Activated CD4-positive, alpha-beta T cell treated with anti-CD3 and anti-CD28 coated beads for 24 hours (primary cell): ENCODE data around the gene BACE2.

Experiments used
- DNase-seq, 2 donors: peaks; one replicate each; pipeline ENCODE4 v3.0.0-alpha.2; 2020; ENCODE audit warnings: low read depth in 2 of 2

BACE2 gene

DNA sequence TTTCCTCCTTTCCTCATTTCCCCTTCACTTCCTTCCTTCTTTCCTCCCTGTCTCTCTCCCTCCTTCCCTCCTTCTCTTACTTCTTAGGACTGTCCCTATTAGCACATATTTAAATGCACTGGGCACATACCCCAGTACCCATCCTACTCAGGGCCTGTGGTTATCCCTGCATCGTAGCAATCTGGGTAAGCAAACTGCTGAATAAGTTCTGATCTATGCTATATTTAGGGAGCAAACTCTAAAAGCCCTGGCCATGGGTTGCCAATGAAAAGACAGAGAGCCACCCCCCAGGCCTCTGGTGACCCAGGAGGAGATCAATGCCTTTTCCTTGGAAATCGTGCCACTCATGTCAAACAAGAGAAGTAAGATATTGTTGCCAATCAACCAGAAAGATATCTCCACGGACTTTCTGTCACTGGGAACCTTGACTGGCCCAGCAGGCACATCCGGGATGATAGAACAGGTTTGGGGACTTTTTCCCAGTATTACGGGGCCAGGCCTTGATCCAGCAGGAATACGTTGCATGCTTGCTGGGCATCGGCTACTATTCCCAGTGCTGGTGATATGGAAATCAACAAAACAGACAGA, 154.0 kb downstream of the BACE2 start:
- no peak for DNase-seq

DNA sequence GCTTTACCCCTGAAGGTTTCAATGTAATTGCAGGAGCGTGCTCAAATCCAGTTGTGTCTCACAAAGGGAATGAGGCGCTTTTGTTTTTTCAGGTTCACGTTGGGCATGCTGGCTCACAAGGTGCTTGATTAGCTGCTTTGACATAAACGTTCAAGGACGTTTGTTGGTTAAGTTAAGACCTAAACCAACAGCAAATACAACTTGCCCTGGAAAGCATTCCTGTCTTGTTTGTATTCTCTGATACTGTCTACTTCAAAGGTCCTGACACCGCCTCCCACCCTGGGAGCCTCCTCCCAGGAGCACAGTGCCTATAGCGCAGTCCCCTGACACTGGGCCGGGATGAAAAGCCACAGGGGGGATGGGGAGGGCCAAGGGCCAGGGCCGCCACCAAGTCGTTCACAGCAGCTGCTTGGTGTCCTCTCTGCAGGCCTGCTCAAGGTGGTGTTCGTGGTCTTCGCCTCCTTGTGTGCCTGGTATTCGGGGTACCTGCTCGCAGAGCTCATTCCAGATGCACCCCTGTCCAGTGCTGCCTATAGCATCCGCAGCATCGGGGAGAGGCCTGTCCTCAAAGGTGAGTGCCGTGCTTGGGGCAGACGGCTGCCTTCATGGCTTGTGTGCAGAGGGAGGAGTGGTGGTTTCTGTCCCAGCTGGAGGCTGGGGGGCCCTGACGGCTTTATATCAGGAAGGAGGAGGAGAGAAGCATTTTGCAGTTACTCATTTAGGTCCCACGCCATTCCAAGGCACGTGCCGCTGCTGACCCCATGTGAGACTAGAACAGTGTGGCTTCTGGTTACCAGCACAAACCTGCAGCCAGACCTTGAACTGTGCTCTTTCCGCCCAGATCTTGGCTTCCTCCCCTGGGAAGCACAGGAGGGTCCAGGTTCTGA, 154.8 kb downstream of the BACE2 start:
- no peak for DNase-seq

DNA sequence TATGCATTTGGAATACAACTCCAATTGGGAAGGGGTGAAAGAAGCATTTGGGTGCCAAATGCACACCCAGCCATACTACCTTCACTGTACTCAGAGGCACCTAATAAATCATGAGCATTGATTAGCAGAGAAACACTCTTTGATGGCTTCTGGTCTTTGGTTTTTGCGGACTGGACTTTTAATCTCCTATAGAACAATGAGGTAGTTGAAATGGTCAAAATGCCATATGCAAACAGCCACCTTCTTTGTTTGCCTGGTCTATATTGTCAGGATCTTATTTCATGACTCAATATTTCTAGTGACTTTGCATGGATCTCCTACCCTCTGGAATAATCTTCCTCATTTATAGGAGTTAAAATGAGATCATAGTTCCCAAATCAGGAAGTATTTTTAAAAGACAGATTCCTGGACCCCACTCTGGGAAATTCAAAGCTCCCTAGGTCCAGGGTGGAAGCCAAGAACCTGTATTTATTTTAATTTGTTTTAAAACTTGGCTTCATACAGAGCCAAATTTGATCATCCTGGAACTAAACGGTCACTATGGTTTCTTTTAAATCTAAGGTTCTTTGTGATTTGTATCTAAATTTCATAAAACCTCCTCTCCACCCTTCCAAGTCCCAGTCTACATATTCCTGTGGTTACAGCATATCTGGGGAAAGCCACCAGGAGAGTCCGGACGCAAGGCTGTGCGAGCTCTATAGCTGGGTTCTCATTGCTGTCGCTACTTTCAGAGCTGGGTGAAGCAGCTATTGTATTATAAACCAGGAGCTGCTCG, 157.4 kb downstream of the BACE2 start:
- no peak for DNase-seq

DNA sequence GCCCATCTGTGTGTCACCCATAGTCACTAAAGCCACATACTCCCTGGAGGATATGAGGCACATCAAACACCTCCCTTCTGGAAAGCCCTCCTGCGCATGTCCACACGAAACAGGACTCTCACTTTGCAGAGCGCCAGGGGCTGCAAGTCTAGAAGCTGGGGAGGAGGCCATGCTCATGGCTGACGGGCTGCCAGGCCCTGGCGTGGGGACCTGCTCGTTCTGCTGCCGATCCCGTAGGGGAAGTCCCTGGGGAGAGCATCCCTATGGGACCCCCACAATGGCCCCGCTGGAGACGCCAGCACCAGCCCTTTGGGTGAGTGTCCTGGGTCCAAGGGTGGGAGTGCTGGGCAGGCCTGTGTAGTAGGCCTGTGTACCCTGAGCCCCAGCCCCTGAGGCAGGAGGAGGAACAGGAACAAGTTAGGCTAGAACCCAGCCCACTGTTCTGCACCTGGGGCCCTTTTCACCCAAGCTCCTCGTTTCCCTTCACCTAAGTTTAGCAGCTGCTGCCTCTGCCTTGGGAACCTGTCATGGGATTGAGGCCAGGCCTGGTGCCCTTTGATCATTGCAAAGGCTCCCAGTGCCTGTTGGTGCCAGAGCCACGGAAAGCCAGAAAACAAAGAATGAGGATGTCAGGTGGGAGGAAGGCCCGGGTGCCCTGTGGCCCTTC, 158.6 kb downstream of the BACE2 start:
- no peak for DNase-seq

DNA sequence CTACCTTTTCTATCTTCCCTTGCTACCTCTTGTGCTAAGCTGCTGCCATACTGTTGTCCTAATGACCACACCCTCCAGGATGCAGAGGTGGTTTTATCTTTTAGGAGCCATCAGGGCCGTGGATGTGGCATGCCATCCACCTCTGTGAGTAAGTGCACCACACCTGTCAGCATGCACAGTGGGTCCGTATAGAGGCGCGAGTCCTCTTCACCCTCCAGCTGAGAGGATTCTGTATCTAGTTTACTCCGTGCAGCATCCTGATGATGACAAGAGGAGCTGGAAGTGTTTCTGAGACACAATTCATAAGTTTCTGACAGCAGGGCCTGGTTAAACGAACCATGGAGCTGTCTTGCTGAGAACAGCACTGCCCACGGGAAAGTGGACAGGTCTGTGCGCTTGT, 159.8 kb downstream of the BACE2 start:
- no peak for DNase-seq

DNA sequence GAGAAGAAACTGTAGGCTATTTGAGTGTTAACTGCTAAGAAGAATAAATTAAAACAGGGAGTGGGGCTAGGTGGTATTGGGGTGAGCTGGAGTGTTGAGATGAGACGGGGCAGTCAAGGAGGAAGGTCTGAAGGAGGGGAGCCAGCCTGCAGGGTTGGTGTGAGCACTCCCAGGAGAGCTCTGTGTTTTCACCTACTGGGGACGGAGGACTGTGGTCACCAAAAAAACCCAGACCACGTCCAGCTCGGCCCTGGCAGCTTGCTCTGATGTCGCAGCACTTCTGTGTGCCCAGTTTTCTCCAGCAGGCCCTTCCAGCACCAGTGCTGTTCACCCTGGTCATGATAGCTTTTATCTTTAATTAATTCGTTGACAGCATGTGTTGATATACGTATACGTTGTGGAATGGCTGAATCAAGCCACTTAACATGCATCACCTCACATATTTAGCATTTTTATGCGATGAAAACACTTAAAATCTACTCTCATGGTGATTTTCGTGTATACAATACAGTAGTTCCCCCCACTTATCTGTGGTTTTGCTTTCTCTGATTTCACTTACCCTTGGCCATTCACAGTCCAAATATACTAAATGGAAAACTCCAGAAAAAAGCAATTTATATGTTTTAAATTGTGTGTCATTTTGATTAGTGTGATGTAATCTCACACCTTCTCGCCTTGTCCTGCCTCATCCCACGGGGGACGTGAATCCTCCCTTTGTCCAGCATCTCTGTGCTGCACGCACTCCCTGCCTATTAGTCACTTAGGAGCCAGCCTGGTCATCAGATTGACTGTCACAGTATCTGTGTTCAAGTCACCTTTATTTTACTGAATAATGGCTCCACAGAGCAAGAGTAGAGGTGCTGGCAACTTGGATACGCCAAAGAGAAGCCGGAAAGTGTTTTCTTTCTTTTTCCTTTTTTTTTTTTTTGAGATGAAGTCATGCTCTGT, 161.0 kb downstream of the BACE2 start:
- no peak for DNase-seq
